T47D (cell line): ENCODE data around the gene P2RY11.

ENCODE experiments used
- DNase-seq, 2 experiments: peaks; one replicate each; pipeline versions ENCODE4 v3.0.0 to v3.0.0-alpha.2; 2011 to 2012; ENCODE audit warnings: low read depth in 1 of 2, low spot score in 1 of 2
- JUND ChIP-seq: IDR thresholded peaks from 2 replicates; pipeline ENCODE4 v1.6.1; 2012; ENCODE audit warnings: low read depth
- in situ Hi-C: cut with HindIII; loops from 2 replicates; pipeline ENCODE4 v1.10.0; 2016; ENCODE audit warnings: low sequenced_read_pairs, low pct_unique_long_range_greater_than_20kb

The P2RY11 gene

GRCh38 chr19:10086591-10087192 lies 24.8 kb upstream of the P2RY11 start:
- TF ChIP-seq JUND: no peak
- in situ Hi-C loops: no loop called here
- DNase-seq: no peak

GRCh38 chr19:10087296-10088061 lies 24.0 kb upstream of the P2RY11 start:
- TF ChIP-seq JUND: no peak
- DNase-seq: no peak
- in situ Hi-C loops: no loop called here

GRCh38 chr19:10088949-10089554 lies 22.4 kb upstream of the P2RY11 start:
- no peak for DNase-seq
- TF ChIP-seq JUND: no peak
- in situ Hi-C loops: no loop called here

- in situ Hi-C loops: no loop called here
- TF ChIP-seq JUND: no peak
- DNase-seq: no peak
Observed at GRCh38 chr19:10089801-10090375, 21.6 kb upstream of the P2RY11 start.

GRCh38 chr19:10091370-10091687 lies 20.2 kb upstream of the P2RY11 start:
- no peak for TF ChIP-seq JUND
- DNase-seq: no peak
- in situ Hi-C loops: no loop called here

- TF ChIP-seq JUND: no peak
- DNase-seq: no peak
- in situ Hi-C loops: no loop called here
Observed at GRCh38 chr19:10091895-10092641, 19.4 kb upstream of the P2RY11 start.

- TF ChIP-seq JUND: no peak
- in situ Hi-C loops: no loop called here
- no peak for DNase-seq
Observed at GRCh38 chr19:10092648-10093294, 18.7 kb upstream of the P2RY11 start.

GRCh38 chr19:10093295-10094186 lies 18.0 kb upstream of the P2RY11 start:
- in situ Hi-C loops: no loop called here
- peak in 1 of 2 experiments; percentile 66 for DNase-seq
- TF ChIP-seq JUND: no peak

GRCh38 chr19:10095622-10095947 lies 15.9 kb upstream of the P2RY11 start:
- DNase-seq: no peak
- in situ Hi-C loops: no loop called here
- no peak for TF ChIP-seq JUND

- peak; percentile 91 to 97 for DNase-seq
- no peak for TF ChIP-seq JUND
- in situ Hi-C loops: no loop called here
Observed at GRCh38 chr19:10095948-10096614, 15.4 kb upstream of the P2RY11 start.

GRCh38 chr19:10096615-10096963 lies 14.9 kb upstream of the P2RY11 start:
- TF ChIP-seq JUND: no peak
- DNase-seq: no peak
- in situ Hi-C loops: no loop called here
